Spleen (tissue), 11 donors: ENCODE data around the gene PTK7. TPM values are rescaled to one million over a fixed set of nuclear protein-coding genes. Genes with fewer than 3 reads are reported as not detected.

Experiments used
- DNase-seq: peaks from one replicate; pipeline ENCODE4 v3.0.0-alpha.2; 2020
- H3K27ac ChIP-seq, 8 donors: fragments of 200-600 bp; sonication (generic) in 7 of 8; 1 replicate in 4 of 8; 2 replicates in 4 of 8; pipeline versions ENCODE4 v1.5.0 to v1.8.0; 2016 to 2021; ENCODE audit warnings: inconsistent platforms in 4 of 8, mild to moderate bottlenecking in 4 of 8, moderate library complexity in 1 of 8
- H3K27me3 ChIP-seq, 7 donors: fragments of 200-600 bp; sonication (generic) in 6 of 7; replicated peaks in 1 of 7; 1 replicate in 4 of 7; 2 replicates in 3 of 7; pipeline versions ENCODE4 v1.5.0 to v1.8.0; 2016 to 2021; ENCODE audit warnings: inconsistent platforms in 3 of 7, mild to moderate bottlenecking in 1 of 7
- H3K36me3 ChIP-seq, 6 donors: fragments of 200-600 bp; sonication (generic) in 5 of 6; 1 replicate in 4 of 6; 2 replicates in 2 of 6; pipeline versions ENCODE4 v1.5.0 to v1.8.0; 2016 to 2021; ENCODE audit warnings: inconsistent platforms in 2 of 6
- H3K4me1 ChIP-seq, 6 donors: fragments of 200-600 bp; sonication (generic) in 5 of 6; 1 replicate in 3 of 6; 2 replicates in 3 of 6; pipeline versions ENCODE4 v1.5.0 to v1.8.0; 2016 to 2021; ENCODE audit warnings: inconsistent platforms in 3 of 6
- H3K4me3 ChIP-seq, 8 donors: fragments of 200-600 bp; sonication (generic) in 7 of 8; 1 replicate in 4 of 8; 2 replicates in 4 of 8; pipeline versions ENCODE4 v1.5.0 to v1.8.0; 2016 to 2021; ENCODE audit warnings: inconsistent platforms in 4 of 8, mild to moderate bottlenecking in 4 of 8, moderate library complexity in 2 of 8
- H3K9me3 ChIP-seq, 8 donors: fragments of 200-600 bp; sonication (generic) in 7 of 8; 1 replicate in 4 of 8; 2 replicates in 4 of 8; pipeline versions ENCODE4 v1.5.0 to v1.8.0; 2016 to 2021; ENCODE audit warnings: inconsistent platforms in 4 of 8
- CTCF ChIP-seq, 11 experiments: fragments of 200-600 bp in 7 of 11; fragments of 450-650 bp in 4 of 11; sonication (generic) in 4 of 11; IDR thresholded peaks in 8 of 11; conservative IDR thresholded peaks in 3 of 11; 1 replicate in 7 of 11; 2 replicates in 4 of 11; pipeline versions ENCODE4 v1.4.0 to v1.8.0; 2016 to 2021; ENCODE audit warnings: antibody characterized with exemption in 11 of 11, inconsistent platforms in 4 of 11, mild to moderate bottlenecking in 1 of 11
- POLR2A ChIP-seq, 3 donors: fragments of 450-650 bp; IDR thresholded peaks; one replicate each; pipeline ENCODE4 v1.5.1; 2017; ENCODE audit warnings: antibody characterized with exemption in 3 of 3, mild to moderate bottlenecking in 1 of 3
- POLR2AphosphoS5 ChIP-seq, 3 donors: sonication (generic); formaldehyde crosslinking; IDR thresholded peaks; one replicate each; pipeline ENCODE4 v1.5.1; 2017; ENCODE audit warnings: antibody characterized with exemption in 3 of 3
- WGBS, 5 donors: extraction: QIAGEN DNeasy Blood & Tissue Kit in 3 of 5; methylation state at CpG; one replicate each; pipeline versions ENCODE4 v1.1.5 to v1.1.7; 2013 to 2018; 5-methylcytosine and 5-hydroxymethylcytosine counted together
- intact Hi-C: fragments of 100-400 bp; cut with DNase I; formaldehyde crosslinking; loops from one replicate; pipeline ENCODE4 v1.15.0; 2023; ENCODE audit warnings: low total_unique reads
- polyA plus RNA-seq, 3 donors: library from polyadenylated mRNA; stranded (reverse); fragments of 200-250 nt; gene quantifications; one replicate each; pipeline ENCODE4 v1.2.1, GENCODE V29; 2013
- total RNA-seq, 7 donors: library from RNA; depleted of rRNA in 3 of 7; stranded (reverse); fragments of >200 nt in 3 of 7; fragmentation: NEBNext Ultra II Directional in 4 of 7; extraction: Animal tissue kit (Norgen Biotek cat#: 25700) in 4 of 7; gene quantifications; one replicate each; pipeline versions ENCODE4 v1.1.0 to v1.2.1, GENCODE V29; 2016 to 2021
- donor health status: healthy with polysubstance abuse.
- donor health status: DM: no; HTN: no; CAD: no; lungs with moderate emphysema.
- donor health status: DM: no; HTN: no; CAD: no.
- donor health status: Bipolar disorder and iron deficiency.
- donor health status: healthy.
- donor health status: DM: no; HTN: no; CAD: no.
- donor health status: DM: yes; HTN: yes; CAD: no.

Gene PTK7
- total and polyA plus RNA-seq, 10 donors: 6.0 to 66.4 (median 25.9) TPM

GRCh38 chr6:43070028-43070632 lies 6.0 kb upstream of the PTK7 start:
- no peak for DNase-seq
- no peak overlapping the region for H3K27ac ChIP-seq
- peaks cover 0 to 12% (median 3%) of the 10 kb centered on the region in 6 donors for H3K4me1 ChIP-seq
- H3K4me3 ChIP-seq: no peak overlapping the region
- intact Hi-C loops: no loop called here
- WGBS, 5 donors: 57 to 62% (median 61%) methylated on average over 6 of the region's 6 CpGs
- TF ChIP-seq POLR2AphosphoS5 (IDR thresholded peaks at IDR 0.05) (no peak), CTCF (IDR thresholded peaks at IDR 0.05 in 8 of 11, conservative IDR thresholded peaks at IDR 0.05 in 3 of 11) (peak in 7 of 11 experiments; percentile 13 to 45 (median 41))
- no peaks in the 10 kb centered on the region for H3K9me3 ChIP-seq
- peaks cover 0 to 75% (median 30%) of the 10 kb centered on the region in 6 donors for H3K36me3 ChIP-seq
- H3K27me3 ChIP-seq: peaks cover 0 to under 1% (median 0%) of the 10 kb centered on the region in 7 donors

GRCh38 chr6:43074847-43075669 lies 1.1 kb upstream of the PTK7 start:
- Histone ChIP-seq H3K27me3 (peaks cover 0 to 30% (median 18%) of the 10 kb centered on the region in 7 donors), H3K9me3 (no peaks in the 10 kb centered on the region), H3K36me3 (peaks cover 0 to 52% (median 20%) of the 10 kb centered on the region in 6 donors), H3K27ac (peak overlapping the region in 7 of 8 donors; percentile 26 to 83 (median 58)), H3K4me3 (peak overlapping the region in 1 of 8 donors; percentile 72), H3K4me1 (peaks cover 0 to 34% (median 20%) of the 10 kb centered on the region in 6 donors)
- intact Hi-C loops: no loop called here
- WGBS, 5 donors: 66 to 77% (median 73%) methylated on average over 4 to 6 of the region's 6 CpGs
- peak; percentile 73 for DNase-seq
- TF ChIP-seq POLR2A (IDR thresholded peaks at IDR 0.05) (no peak), POLR2AphosphoS5 (IDR thresholded peaks at IDR 0.05) (peak; percentile 45 to 64 (median 56)), CTCF (IDR thresholded peaks at IDR 0.05 in 8 of 11, conservative IDR thresholded peaks at IDR 0.05 in 3 of 11) (no peak)

GRCh38 chr6:43076464-43077332 lies 584 bp downstream of the PTK7 start:
- TF ChIP-seq POLR2AphosphoS5 (IDR thresholded peaks at IDR 0.05): peak in 1 of 3 donors; percentile 25
- no peak for TF ChIP-seq POLR2A (IDR thresholded peaks at IDR 0.05)
- H3K4me1 ChIP-seq: peaks cover 0 to 30% (median 19%) of the 10 kb centered on the region in 6 donors
- peaks cover 0 to 30% (median 18%) of the 10 kb centered on the region in 7 donors for H3K27me3 ChIP-seq
- H3K9me3 ChIP-seq: no peaks in the 10 kb centered on the region
- peak overlapping the region in 7 of 8 donors; percentile 61 to 83 (median 76) for H3K27ac ChIP-seq
- no peak for DNase-seq
- WGBS, 5 donors: 0 to 1% (median 1%) methylated on average over 41 to 72 of the region's 72 CpGs
- peaks cover 0 to 36% (median 15%) of the 10 kb centered on the region in 6 donors for H3K36me3 ChIP-seq
- peak overlapping the region; percentile 33 to 72 (median 52) for H3K4me3 ChIP-seq
- intact Hi-C loops: no loop called here

- Histone ChIP-seq H3K4me3 (peak overlapping the region; percentile 33 to 72 (median 52)), H3K27ac (peak overlapping the region in 7 of 8 donors; percentile 16 to 83 (median 74)), H3K4me1 (peaks cover 0 to 30% (median 19%) of the 10 kb centered on the region in 6 donors), H3K9me3 (no peaks in the 10 kb centered on the region), H3K27me3 (peaks cover 0 to 30% (median 18%) of the 10 kb centered on the region in 7 donors), H3K36me3 (peaks cover 0 to 30% (median 14%) of the 10 kb centered on the region in 6 donors)
- 35 to 56% (median 51%) methylated on average over 8 of the region's 8 CpGs for WGBS, 5 donors
- intact Hi-C loops: no loop called here
- no peak for DNase-seq
- TF ChIP-seq POLR2AphosphoS5 (IDR thresholded peaks at IDR 0.05): no peak
- TF ChIP-seq POLR2A (IDR thresholded peaks at IDR 0.05): no peak
- TF ChIP-seq CTCF (IDR thresholded peaks at IDR 0.05 in 8 of 11, conservative IDR thresholded peaks at IDR 0.05 in 3 of 11): no peak
Observed at GRCh38 chr6:43077333-43077809, 1.3 kb downstream of the PTK7 start.
